Kidney (tissue), 14 donors: ENCODE results near the gene C11orf16. TPM values are rescaled to one million over a fixed set of nuclear protein-coding genes. Genes with fewer than 3 reads are reported as not detected.

ENCODE experiments used
- DNase-seq, 5 donors: peaks; one replicate each; pipeline ENCODE4 v3.0.0-alpha.2; 2013 to 2020
- FAIRE-seq: peaks from 2 replicates; lab custom pipeline; 2012; peaks lifted over from hg19 to GRCh38; lab: Jason Lieb, UNC
- H3K27ac ChIP-seq, 2 donors: one replicate each; pipeline ENCODE4 v1.7.0; 2013; ENCODE audit warnings: low read depth in 2 of 2, low read length in 2 of 2, inconsistent platforms in 1 of 2
- H3K27me3 ChIP-seq: one replicate; pipeline ENCODE4 v1.7.1; 2013; ENCODE audit warnings: low read length, inconsistent platforms; ENCODE audit not compliant: control insufficient read depth, insufficient read depth
- H3K36me3 ChIP-seq, 3 donors: one replicate each; pipeline versions ENCODE4 v1.7.0 to v1.7.1; 2013; ENCODE audit warnings: low read length in 3 of 3, control low read depth in 1 of 3, inconsistent platforms in 1 of 3; ENCODE audit not compliant: insufficient read depth in 3 of 3, control insufficient read depth in 2 of 3
- H3K4me1 ChIP-seq, 3 donors: one replicate each; pipeline versions ENCODE4 v1.7.0 to v1.7.1; 2013; ENCODE audit warnings: low read length in 3 of 3, inconsistent platforms in 1 of 3, low read depth in 1 of 3; ENCODE audit not compliant: control insufficient read depth in 2 of 3, insufficient read depth in 2 of 3
- H3K4me3 ChIP-seq, 3 donors: one replicate each; pipeline versions ENCODE4 v1.7.0 to v1.8.1; 2013; ENCODE audit warnings: low read length in 3 of 3, control low read depth in 1 of 3, inconsistent platforms in 1 of 3
- H3K9ac ChIP-seq, 3 donors: one replicate each; pipeline versions ENCODE4 v1.7.0 to v1.7.1; 2013; ENCODE audit warnings: low read length in 3 of 3, control low read depth in 1 of 3, inconsistent platforms in 1 of 3
- H3K9me3 ChIP-seq, 3 donors: one replicate each; pipeline versions ENCODE4 v1.7.0 to v1.7.1; 2013; ENCODE audit warnings: low read length in 3 of 3, control low read depth in 1 of 3, inconsistent platforms in 1 of 3; ENCODE audit not compliant: control insufficient read depth in 2 of 3, insufficient read depth in 1 of 3
- CTCF ChIP-seq: IDR thresholded peaks from 3 replicates; pipeline ENCODE4 v1.5.1; 2012; ENCODE audit warnings: mild to moderate bottlenecking, moderate library complexity, borderline replicate concordance; ENCODE audit not compliant: insufficient read depth; ENCODE audit errors: extremely low read depth
- intact Hi-C: fragments of 100-400 bp; cut with DNase I; formaldehyde crosslinking; loops from one replicate; pipeline ENCODE4 v1.11.1; 2022
- polyA plus RNA-seq: library from polyadenylated mRNA; stranded (reverse); fragments of 350-450 nt; fragmentation: Illumina TruSeq; extraction: RNeasy Lipid Tissue Mini Kit (QIAGEN cat#74804); gene quantifications from one replicate; pipeline ENCODE4 v1.2.3, GENCODE V29; 2014; ENCODE audit warnings: low read depth, low replicate concordance; ENCODE audit not compliant: insufficient read depth
- total RNA-seq: library from RNA; stranded (reverse); fragmentation: NEBNext Ultra II Directional; extraction: Animal tissue kit (Norgen Biotek cat#: 25700); gene quantifications from one replicate; pipeline ENCODE4 v1.2.1, GENCODE V29; 2021
- donor health status: control.
- donor health status: control.
- donor health status: control.
- donor health status: control.
- donor health status: control.
- donor health status: DM: yes; HTN: yes; CAD: no.
- donor health status: Normal renal cell carcinoma (clear cell type).

Gene C11orf16
- total and polyA plus RNA-seq, 2 donors from 2014 or later: 0.28 to 0.91 TPM

GRCh38 chr11:8934742-8935488 is 2.2 kb upstream of the C11orf16 start:
- no peak for FAIRE-seq
- H3K9ac ChIP-seq: no peak overlapping the region

GRCh38 chr11:8933931-8934330 is 1.2 kb upstream of the C11orf16 start:
- no peak overlapping the region for H3K4me3 ChIP-seq
- no peak for TF ChIP-seq CTCF
- H3K36me3 ChIP-seq: no peaks in the 10 kb centered on the region
- H3K4me1 ChIP-seq: no peaks in the 10 kb centered on the region
- no peaks in the 10 kb centered on the region for H3K27me3 ChIP-seq
- no peak overlapping the region for H3K27ac ChIP-seq
- no peak for FAIRE-seq
- intact Hi-C loops: no loop called here
- H3K9me3 ChIP-seq: no peaks in the 10 kb centered on the region
- no peak overlapping the region for H3K9ac ChIP-seq
- DNase-seq: no peak

More at GRCh38 chr11:8934742-8935488, 2.2 kb upstream of the C11orf16 start:
- no peak overlapping the region for H3K4me3 ChIP-seq
- no peaks in the 10 kb centered on the region for H3K27me3 ChIP-seq
- no peaks in the 10 kb centered on the region for H3K9me3 ChIP-seq
- H3K27ac ChIP-seq: no peak overlapping the region
- DNase-seq: no peak
- H3K36me3 ChIP-seq: no peaks in the 10 kb centered on the region
- no peaks in the 10 kb centered on the region for H3K4me1 ChIP-seq
- intact Hi-C loops: no loop called here
- TF ChIP-seq CTCF: no peak

- H3K27me3 ChIP-seq: no peaks in the 10 kb centered on the region
- FAIRE-seq (no peak), DNase-seq (no peak)
- no peak for TF ChIP-seq CTCF
- no peak overlapping the region for H3K9ac ChIP-seq
- H3K27ac ChIP-seq: no peak overlapping the region
- no peaks in the 10 kb centered on the region for H3K4me1 ChIP-seq
- intact Hi-C loops: no loop called here
- H3K4me3 ChIP-seq: no peak overlapping the region
- no peaks in the 10 kb centered on the region for H3K9me3 ChIP-seq
- H3K36me3 ChIP-seq: no peaks in the 10 kb centered on the region
Observed at GRCh38 chr11:8930456-8931175, 2.1 kb downstream of the C11orf16 start.
